ENCODE measurements around the gene PTDSS2. TPM values are rescaled to one million over a fixed set of nuclear protein-coding genes. Genes with fewer than 3 reads are reported as not detected.

Gene PTDSS2
- polyA plus RNA-seq, 2 of the 4 experiments (the other 2 are of a cell fraction), result 23.4 to 38.9 TPM

DNA sequence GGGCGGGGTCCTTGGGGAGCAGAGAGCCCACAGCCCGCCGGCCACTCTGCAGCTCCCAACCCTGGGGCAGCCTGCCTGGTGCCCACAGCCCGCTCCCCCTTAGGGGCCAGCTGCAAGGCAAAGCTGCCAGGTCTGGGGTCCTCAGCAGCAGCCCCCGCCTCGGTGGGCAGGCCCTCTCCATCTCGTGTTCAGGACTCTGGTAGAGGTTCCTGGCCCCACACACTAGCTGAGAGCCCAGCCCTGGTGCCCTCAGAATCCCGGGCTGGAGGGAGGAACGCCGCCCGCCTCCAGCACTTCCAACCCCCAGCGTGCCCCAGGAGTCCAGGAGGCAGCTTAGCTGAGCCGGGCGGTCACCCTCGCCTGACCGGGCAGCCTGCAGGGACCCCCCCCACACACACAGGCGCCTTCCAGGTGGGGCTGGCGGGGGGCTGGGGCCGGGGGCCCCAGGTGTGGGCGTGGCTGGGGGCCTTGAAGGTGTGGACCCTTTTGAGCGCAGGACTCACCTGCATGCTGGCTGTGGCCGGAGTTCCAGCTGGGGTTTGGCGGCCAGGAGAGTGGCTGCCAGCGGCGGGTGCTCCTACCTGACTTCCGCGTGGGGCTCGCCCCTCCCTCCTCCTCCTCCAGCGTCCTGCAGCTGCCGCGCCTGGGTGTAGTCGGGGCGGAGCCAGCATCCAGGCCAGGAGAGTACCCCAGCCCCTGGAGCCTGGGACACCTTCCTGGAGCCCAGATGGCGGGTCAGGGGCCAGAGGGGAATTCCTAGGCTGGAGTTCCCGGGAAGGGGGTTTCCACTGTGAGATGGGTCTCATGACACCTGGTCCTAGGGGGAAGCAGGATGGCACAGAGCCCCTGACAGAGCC lies 8.4 kb upstream of the PTDSS2 start, which contains the start of gene ANO9 (continued):
- no peak for TF ChIP-seq NPAS2 (CRISPR knock-in tag; IDR thresholded peaks at IDR 0.05; ENCODE audit: borderline replicate concordance)
- no peak for TF ChIP-seq TP53 (CRISPR knock-in tag; IDR thresholded peaks at IDR 0.05)
- TF ChIP-seq KDM1A (IDR thresholded peaks at IDR 0.05; ENCODE audit: low read depth), result no peak
- TF ChIP-seq, protein P1, sequence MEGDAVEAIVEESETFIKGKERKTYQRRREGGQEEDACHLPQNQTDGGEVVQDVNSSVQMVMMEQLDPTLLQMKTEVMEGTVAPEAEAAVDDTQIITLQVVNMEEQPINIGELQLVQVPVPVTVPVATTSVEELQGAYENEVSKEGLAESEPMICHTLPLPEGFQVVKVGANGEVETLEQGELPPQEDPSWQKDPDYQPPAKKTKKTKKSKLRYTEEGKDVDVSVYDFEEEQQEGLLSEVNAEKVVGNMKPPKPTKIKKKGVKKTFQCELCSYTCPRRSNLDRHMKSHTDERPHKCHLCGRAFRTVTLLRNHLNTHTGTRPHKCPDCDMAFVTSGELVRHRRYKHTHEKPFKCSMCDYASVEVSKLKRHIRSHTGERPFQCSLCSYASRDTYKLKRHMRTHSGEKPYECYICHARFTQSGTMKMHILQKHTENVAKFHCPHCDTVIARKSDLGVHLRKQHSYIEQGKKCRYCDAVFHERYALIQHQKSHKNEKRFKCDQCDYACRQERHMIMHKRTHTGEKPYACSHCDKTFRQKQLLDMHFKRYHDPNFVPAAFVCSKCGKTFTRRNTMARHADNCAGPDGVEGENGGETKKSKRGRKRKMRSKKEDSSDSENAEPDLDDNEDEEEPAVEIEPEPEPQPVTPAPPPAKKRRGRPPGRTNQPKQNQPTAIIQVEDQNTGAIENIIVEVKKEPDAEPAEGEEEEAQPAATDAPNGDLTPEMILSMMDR (IDR thresholded peaks at IDR 0.05), result no peak

DNA sequence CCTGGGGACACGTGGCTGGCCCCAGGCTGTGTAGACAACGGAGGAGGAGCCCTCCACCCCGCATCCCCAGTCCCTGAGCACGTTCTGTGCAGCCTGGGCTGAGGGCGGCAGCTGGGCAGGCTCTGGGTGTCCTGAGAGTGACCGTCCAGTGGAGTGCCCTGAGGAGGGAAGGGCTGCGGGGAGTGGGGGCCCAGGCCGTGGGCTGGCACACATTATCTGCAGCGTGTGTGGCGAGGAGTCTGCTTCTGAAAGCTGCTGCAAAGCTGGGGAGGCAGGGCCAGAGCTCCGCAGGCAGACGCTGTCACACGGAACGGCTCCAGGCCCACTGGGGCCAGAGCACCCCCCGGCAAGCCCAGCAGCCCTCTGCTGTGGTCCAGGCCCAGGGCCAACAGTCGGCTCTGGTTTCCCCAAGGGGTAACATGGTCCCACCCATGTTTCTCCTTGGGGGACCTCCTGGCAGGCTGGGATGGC lies 7.4 kb upstream of the PTDSS2 start:
- 84% methylated on average over 8 of the region's 16 CpGs for WGBS (ENCODE audit: missing lambda C conversion rate)
- ChIA-PET CTCF (interaction anchor here (0.9 to 2.7 kb wide), 4 partner anchors 49 to 137 kb away, joined by 4 to 12 read pairs (median 6); partner anchors contain the start of gene PKP3), POLR2A (no interaction called here)
- no peak for FAIRE-seq
- Histone ChIP-seq H3K4me2 (no peak overlapping the region), H3K4me1 (peaks cover 4% of the 10 kb centered on the region; the same call in 1 of the 3 replicates), H3K27ac (peak overlapping the region in 1 of 2 experiments; percentile 74; a peak in 1 of 6 replicates), H3K9me3 (no peaks in the 10 kb centered on the region), H3K4me3 (no peak overlapping the region)
- no peak for DNase-seq (ENCODE audit: low read depth in 1 of 2, low spot score in 1 of 2)
- TF ChIP-seq PHF8 (IDR thresholded peaks at IDR 0.05; ENCODE audit: borderline replicate concordance, low read depth), result no peak
- no peak for TF ChIP-seq NR3C1 (IDR thresholded peaks at IDR 0.05)
- no peak for TF ChIP-seq SMC3 (IDR thresholded peaks at IDR 0.05)
- TF ChIP-seq HOXA7 (CRISPR knock-in tag; IDR thresholded peaks at IDR 0.05), result no peak
- no peak for TF ChIP-seq ZFP36 (IDR thresholded peaks at IDR 0.05; ENCODE audit: borderline replicate concordance, partially characterized antibody)
- TF ChIP-seq, protein P1 (IDR thresholded peaks at IDR 0.05), result no peak
- no peak for TF ChIP-seq MAZ (IDR thresholded peaks at IDR 0.05; ENCODE audit: borderline replicate concordance, low read depth, low read length)
- no peak for TF ChIP-seq EHMT2 (IDR thresholded peaks at IDR 0.05; ENCODE audit: low read depth)
- TF ChIP-seq HOXB13 (CRISPR knock-in tag; IDR thresholded peaks at IDR 0.05; ENCODE audit: low read depth), result no peak
- TF ChIP-seq, protein P2, sequence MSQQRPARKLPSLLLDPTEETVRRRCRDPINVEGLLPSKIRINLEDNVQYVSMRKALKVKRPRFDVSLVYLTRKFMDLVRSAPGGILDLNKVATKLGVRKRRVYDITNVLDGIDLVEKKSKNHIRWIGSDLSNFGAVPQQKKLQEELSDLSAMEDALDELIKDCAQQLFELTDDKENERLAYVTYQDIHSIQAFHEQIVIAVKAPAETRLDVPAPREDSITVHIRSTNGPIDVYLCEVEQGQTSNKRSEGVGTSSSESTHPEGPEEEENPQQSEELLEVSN (IDR thresholded peaks at IDR 0.05; ENCODE audit: borderline replicate concordance, low read depth), result no peak
- ATAC-seq, result no peak

DNA sequence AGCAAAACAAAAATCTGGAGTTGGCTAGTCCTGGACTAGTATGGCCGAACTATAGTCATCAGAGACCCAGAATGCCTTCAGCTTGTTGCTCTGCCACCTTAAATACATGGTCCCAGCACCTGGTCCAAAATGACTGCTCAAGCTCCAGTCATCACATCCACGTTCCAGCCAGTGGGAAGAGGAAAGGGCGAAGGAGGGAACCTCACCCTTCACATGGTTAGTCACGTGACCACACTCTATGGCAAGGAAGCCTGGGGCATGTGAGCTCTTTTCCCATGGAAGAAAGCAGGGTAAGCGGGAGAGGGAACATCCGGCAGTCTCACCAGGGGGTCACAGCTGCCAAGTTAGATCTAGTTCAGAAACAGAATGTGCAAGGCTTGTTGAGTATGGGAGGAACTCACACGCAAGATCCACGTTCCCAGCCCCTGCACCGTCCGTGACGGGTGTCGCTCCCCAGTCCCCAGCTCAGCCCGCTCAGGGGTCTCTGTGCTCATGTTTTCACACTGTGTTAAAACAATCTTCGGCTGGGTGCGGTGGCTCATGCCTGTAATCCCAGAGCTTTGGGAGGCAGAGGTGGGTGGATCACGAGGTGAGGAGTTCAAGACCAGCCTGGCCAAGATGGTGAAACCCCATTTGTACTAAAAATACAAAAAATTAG lies 6.4 kb upstream of the PTDSS2 start:
- ATAC-seq (no peak), DNase-seq (ENCODE audit: low read depth in 1 of 2, low spot score in 1 of 2) (peak in 1 of 2 experiments; percentile 57), FAIRE-seq (no peak)
- H3K4me2 ChIP-seq, result no peak overlapping the region
- no peak overlapping the region for H3K4me3 ChIP-seq
- ChIA-PET CTCF (interaction anchor here (0.7 to 2.7 kb wide), 5 partner anchors 50 to 138 kb away, joined by 3 to 12 read pairs (median 6); partner anchors contain the start of gene PKP3), POLR2A (no interaction called here)
- peaks cover 5% of the 10 kb centered on the region for H3K4me1 ChIP-seq
- WGBS (ENCODE audit: missing lambda C conversion rate), result 81% methylated on average over 16 of the region's 16 CpGs
- no peak for TF ChIP-seq NPAS2 (CRISPR knock-in tag; IDR thresholded peaks at IDR 0.05; ENCODE audit: borderline replicate concordance)
- TF ChIP-seq, protein P2 (IDR thresholded peaks at IDR 0.05; ENCODE audit: borderline replicate concordance, low read depth), result 0 out of 2 replicates have a peak, but pooled peaks have one; percentile 39
- no peak for TF ChIP-seq NR3C1 (IDR thresholded peaks at IDR 0.05)
- TF ChIP-seq ZNF302 (CRISPR knock-in tag; IDR thresholded peaks at IDR 0.05), result no peak
- TF ChIP-seq, protein P3, sequence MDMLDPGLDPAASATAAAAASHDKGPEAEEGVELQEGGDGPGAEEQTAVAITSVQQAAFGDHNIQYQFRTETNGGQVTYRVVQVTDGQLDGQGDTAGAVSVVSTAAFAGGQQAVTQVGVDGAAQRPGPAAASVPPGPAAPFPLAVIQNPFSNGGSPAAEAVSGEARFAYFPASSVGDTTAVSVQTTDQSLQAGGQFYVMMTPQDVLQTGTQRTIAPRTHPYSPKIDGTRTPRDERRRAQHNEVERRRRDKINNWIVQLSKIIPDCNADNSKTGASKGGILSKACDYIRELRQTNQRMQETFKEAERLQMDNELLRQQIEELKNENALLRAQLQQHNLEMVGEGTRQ (IDR thresholded peaks at IDR 0.05), result peak; percentile 84
- no peak for TF ChIP-seq HOXB13 (CRISPR knock-in tag; IDR thresholded peaks at IDR 0.05; ENCODE audit: low read depth)
- H3K27ac ChIP-seq, result no peak overlapping the region
- H3K9me3 ChIP-seq, result no peaks in the 10 kb centered on the region
